ENCODE data around the gene DNASE1L1.

The DNASE1L1 gene

GRCh38 chrX:154358829-154359228, 50.2 kb downstream of the DNASE1L1 start:
- no peak for TF ChIP-seq CTCF (IDR thresholded peaks at IDR 0.05; ENCODE audit: low read depth, low read length, missing control alignments)
- in situ Hi-C loops (cut with HindIII; ENCODE audit: low pct_ligation_motif_present, low sequenced_read_pairs) = no loop called here
- no peak overlapping the region for H3K4me3 ChIP-seq (ENCODE audit: low read depth, low read length)
- H3K27ac ChIP-seq = no peak overlapping the region
- no peaks in the 10 kb centered on the region for H3K27me3 ChIP-seq (replicated peaks)
- H3K36me3 ChIP-seq (replicated peaks) = peaks cover 91% of the 10 kb centered on the region
- DNase-seq = no peak

GRCh38 chrX:154358011-154358410, 51.0 kb downstream of the DNASE1L1 start:
- H3K36me3 ChIP-seq (replicated peaks) = peaks cover 95% of the 10 kb centered on the region
- in situ Hi-C loops (cut with HindIII; ENCODE audit: low pct_ligation_motif_present, low sequenced_read_pairs) = no loop called here
- no peak for DNase-seq
- no peak for TF ChIP-seq CTCF (IDR thresholded peaks at IDR 0.05; ENCODE audit: low read depth, low read length, missing control alignments)
- H3K4me3 ChIP-seq (ENCODE audit: low read depth, low read length) = no peak overlapping the region
- H3K27ac ChIP-seq = no peak overlapping the region
- H3K27me3 ChIP-seq (replicated peaks) = no peaks in the 10 kb centered on the region

GRCh38 chrX:154357205-154357604, 51.8 kb downstream of the DNASE1L1 start:
- H3K4me3 ChIP-seq (ENCODE audit: low read depth, low read length) = no peak overlapping the region
- H3K27me3 ChIP-seq (replicated peaks) = no peaks in the 10 kb centered on the region
- TF ChIP-seq CTCF (IDR thresholded peaks at IDR 0.05; ENCODE audit: low read depth, low read length, missing control alignments) = no peak
- peaks cover 95% of the 10 kb centered on the region for H3K36me3 ChIP-seq (replicated peaks)
- DNase-seq = no peak
- in situ Hi-C loops (cut with HindIII; ENCODE audit: low pct_ligation_motif_present, low sequenced_read_pairs) = no loop called here
- H3K27ac ChIP-seq = no peak overlapping the region

- no peaks in the 10 kb centered on the region for H3K27me3 ChIP-seq (replicated peaks)
- DNase-seq = no peak
- H3K36me3 ChIP-seq (replicated peaks) = peaks cover 95% of the 10 kb centered on the region
- no peak overlapping the region for H3K27ac ChIP-seq
- in situ Hi-C loops (cut with HindIII; ENCODE audit: low pct_ligation_motif_present, low sequenced_read_pairs) = no loop called here
- no peak overlapping the region for H3K4me3 ChIP-seq (ENCODE audit: low read depth, low read length)
- TF ChIP-seq CTCF (IDR thresholded peaks at IDR 0.05; ENCODE audit: low read depth, low read length, missing control alignments) = no peak
Observed at GRCh38 chrX:154356596-154356995, 52.5 kb downstream of the DNASE1L1 start.

GRCh38 chrX:154355776-154356140, 53.3 kb downstream of the DNASE1L1 start:
- no peak overlapping the region for H3K4me3 ChIP-seq (ENCODE audit: low read depth, low read length)
- peaks cover 100% of the 10 kb centered on the region for H3K36me3 ChIP-seq (replicated peaks)
- no peaks in the 10 kb centered on the region for H3K27me3 ChIP-seq (replicated peaks)
- in situ Hi-C loops (cut with HindIII; ENCODE audit: low pct_ligation_motif_present, low sequenced_read_pairs) = no loop called here
- TF ChIP-seq CTCF (IDR thresholded peaks at IDR 0.05; ENCODE audit: low read depth, low read length, missing control alignments) = no peak
- no peak for DNase-seq
- H3K27ac ChIP-seq = no peak overlapping the region

GRCh38 chrX:154355094-154355775, 53.8 kb downstream of the DNASE1L1 start:
- H3K4me3 ChIP-seq (ENCODE audit: low read depth, low read length) = no peak overlapping the region
- H3K27ac ChIP-seq = no peak overlapping the region
- DNase-seq = no peak
- H3K36me3 ChIP-seq (replicated peaks) = peaks cover 100% of the 10 kb centered on the region
- no peaks in the 10 kb centered on the region for H3K27me3 ChIP-seq (replicated peaks)
- TF ChIP-seq CTCF (IDR thresholded peaks at IDR 0.05; ENCODE audit: low read depth, low read length, missing control alignments) = no peak
- in situ Hi-C loops (cut with HindIII; ENCODE audit: low pct_ligation_motif_present, low sequenced_read_pairs) = no loop called here
